PC-3 (cell line): ENCODE results near the gene SPSB4. TPM values are rescaled to one million over a fixed set of nuclear protein-coding genes. Genes with fewer than 3 reads are reported as not detected.

Experiments
- ATAC-seq: fragments of 200-7000 bp; cut with Tn5 transposase; 2 replicates; pipeline ENCODE4 v1.9.1; 2020; ENCODE audit warnings: mild to moderate bottlenecking, moderate library complexity
- BruUV-seq: library from RNA; stranded (reverse); fragments of 400-500 nt; replicated peaks from 2 replicates; lab custom pipeline; 2021; lab: Mats Ljungman, UMichigan
- CTCF ChIA-PET: fragments of 300-600 bp; sonication (Branson Sonifier 250); formaldehyde crosslinking; loops from one replicate; lab custom pipeline; 2022; ENCODE audit warnings: antibody characterized with exemption; lab: Charles Lee
- POLR2A ChIA-PET: fragments of 300-600 bp; sonication (Branson Sonifier 250); formaldehyde crosslinking; loops from one replicate; lab custom pipeline; 2022; ENCODE audit warnings: antibody characterized with exemption; ENCODE audit not compliant: unreplicated experiment; lab: Charles Lee
- DNase-seq: peaks from one replicate; pipeline ENCODE4 v3.0.0-alpha.2; 2015
- H2AFZ ChIP-seq: fragments of 300-600 bp; sonication (generic); 2 replicates; pipeline ENCODE4 v1.6.0; 2016; ENCODE audit warnings: antibody characterized with exemption, low read length
- H3F3A ChIP-seq: fragments of 300-600 bp; sonication (generic); one replicate; pipeline ENCODE4 v1.6.0; 2017; ENCODE audit warnings: antibody characterized with exemption, low read length, control low read depth, mild to moderate bottlenecking; ENCODE audit not compliant: unreplicated experiment
- H3K27ac ChIP-seq: fragments of 300-600 bp; sonication (generic); 2 replicates; pipeline ENCODE4 v1.5.1; 2016; ENCODE audit warnings: mild to moderate bottlenecking, low read length
- H3K27me3 ChIP-seq: fragments of 300-600 bp; sonication (generic); 2 replicates; pipeline ENCODE4 v1.6.1; 2016; ENCODE audit warnings: low read length, mixed read lengths
- H3K36me3 ChIP-seq: fragments of 300-600 bp; sonication (generic); 2 replicates; pipeline ENCODE4 v1.6.1; 2016; ENCODE audit warnings: low read depth, mixed run types, low read length, mixed read lengths
- H3K4me1 ChIP-seq: fragments of 300-600 bp; sonication (generic); 2 replicates; pipeline ENCODE4 v1.5.1; 2016; ENCODE audit warnings: low read length; ENCODE audit not compliant: insufficient read depth
- H3K4me2 ChIP-seq: fragments of 300-600 bp; sonication (generic); 2 replicates; pipeline ENCODE4 v1.6.0; 2016; ENCODE audit warnings: low read length
- H3K4me3 ChIP-seq: fragments of 300-600 bp; sonication (generic); 2 replicates; pipeline ENCODE4 v1.5.1; 2016; ENCODE audit warnings: mild to moderate bottlenecking, low read length, mixed read lengths
- H3K79me2 ChIP-seq: fragments of 300-600 bp; sonication (generic); 2 replicates; pipeline ENCODE4 v1.6.1; 2017; ENCODE audit warnings: low read length, mixed read lengths
- H3K9ac ChIP-seq: fragments of 300-600 bp; sonication (generic); 2 replicates; pipeline ENCODE4 v1.6.0; 2016; ENCODE audit warnings: mild to moderate bottlenecking, low read length
- H3K9me2 ChIP-seq: fragments of 300-600 bp; sonication (generic); replicated peaks from 2 replicates; pipeline ENCODE4 v1.6.1; 2016; ENCODE audit warnings: mixed run types, low read length, mixed read lengths
- H3K9me3 ChIP-seq: fragments of 300-600 bp; sonication (generic); 2 replicates; pipeline ENCODE4 v1.6.1; 2016; ENCODE audit warnings: low read length, mixed read lengths
- H4K20me1 ChIP-seq: fragments of 300-600 bp; sonication (generic); 2 replicates; pipeline ENCODE4 v1.6.1; 2016; ENCODE audit warnings: low read length, mixed read lengths
- CTCF ChIP-seq: fragments of 300-600 bp; sonication (generic); conservative IDR thresholded peaks from 2 replicates; pipeline ENCODE4 v1.5.1; 2017; ENCODE audit warnings: antibody characterized with exemption, low read depth, mild to moderate bottlenecking, low read length
- EZH2 ChIP-seq: fragments of 300-600 bp; sonication (generic); IDR thresholded peaks from one replicate; pipeline ENCODE4 v1.6.1; 2017; ENCODE audit warnings: antibody characterized with exemption, mild to moderate bottlenecking, low read length; ENCODE audit not compliant: unreplicated experiment
- EZH2phosphoT487 ChIP-seq: fragments of 300-600 bp; sonication (generic); IDR thresholded peaks from 2 replicates; pipeline ENCODE4 v1.6.1; 2018; ENCODE audit warnings: mild to moderate bottlenecking, antibody characterized with exemption, low read length, borderline replicate concordance
- intact Hi-C: fragments of 100-400 bp; cut with micrococcal nuclease; formaldehyde crosslinking; loops from 2 replicates; pipeline ENCODE4 v1.9.0; 2023
- total RNA-seq: library from RNA; depleted of rRNA; stranded (reverse); fragments of >200 nt; gene quantifications from 2 replicates; pipeline ENCODE4 v1.2.3, GENCODE V29; 2014

SPSB4 gene
- total RNA-seq, 1 experiment from 2014 or later: not detected

DNA sequence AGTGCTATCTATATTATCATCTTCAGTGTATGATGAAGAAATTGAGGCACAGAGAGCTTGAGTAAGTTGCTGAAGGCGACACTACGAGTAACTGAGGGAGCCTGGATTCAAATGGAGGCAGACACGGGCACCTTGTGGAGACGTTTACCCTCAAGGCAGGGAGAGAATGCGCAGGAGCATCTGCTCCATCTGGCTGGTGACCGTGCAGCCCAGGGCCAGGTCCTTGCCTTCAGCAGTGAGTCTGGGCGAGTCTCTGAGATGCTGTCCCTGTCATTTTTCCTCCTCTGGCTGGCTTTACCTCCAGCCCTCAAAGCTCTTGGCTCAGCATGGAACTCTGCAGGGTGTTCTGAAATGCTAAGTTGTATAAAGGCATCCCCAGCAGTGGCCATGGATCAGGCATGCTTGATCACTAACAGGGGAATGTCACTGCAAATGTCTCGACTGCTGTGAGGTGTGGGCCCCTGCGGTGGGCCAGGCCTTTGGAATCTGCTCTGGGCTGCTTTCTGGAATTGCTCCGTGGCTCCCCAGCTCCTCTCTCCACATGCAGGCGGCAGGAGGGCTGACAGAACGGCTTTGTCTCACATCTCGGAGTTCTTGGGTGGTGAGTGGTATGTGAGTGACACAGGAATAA lies 19.7 kb downstream of the SPSB4 start:
- Histone ChIP-seq H2AFZ (no peak overlapping the region), H4K20me1 (no peaks in the 10 kb centered on the region), H3K9me2 (no peaks in the 10 kb centered on the region), H3K27ac (no peak overlapping the region), H3K9ac (no peak overlapping the region), H3F3A (no peaks in the 10 kb centered on the region), H3K36me3 (no peaks in the 10 kb centered on the region), H3K79me2 (no peaks in the 10 kb centered on the region), H3K9me3 (no peaks in the 10 kb centered on the region), H3K4me2 (no peak overlapping the region), H3K4me1 (no peaks in the 10 kb centered on the region), H3K27me3 (no peaks in the 10 kb centered on the region), H3K4me3 (no peak overlapping the region)
- intact Hi-C loops: no loop called here
- TF ChIP-seq EZH2 (no peak), EZH2phosphoT487 (no peak), CTCF (no peak)
- BruUV-seq: no TSS peak
- ChIA-PET CTCF (no interaction called here), POLR2A (no interaction called here)
- no peak for ATAC-seq
- DNase-seq: no peak

GRCh38 chr3:141071681-141072260 lies 20.6 kb downstream of the SPSB4 start:
- H2AFZ ChIP-seq: no peak overlapping the region
- no peak overlapping the region for H3K27ac ChIP-seq
- H3F3A ChIP-seq: no peaks in the 10 kb centered on the region
- ATAC-seq: no peak
- no TSS peak for BruUV-seq
- DNase-seq: no peak
- H3K4me3 ChIP-seq: no peak overlapping the region
- H3K9me3 ChIP-seq: no peaks in the 10 kb centered on the region
- no peaks in the 10 kb centered on the region for H3K79me2 ChIP-seq
- H3K4me2 ChIP-seq: no peak overlapping the region
- no peaks in the 10 kb centered on the region for H4K20me1 ChIP-seq
- H3K9me2 ChIP-seq: no peaks in the 10 kb centered on the region
- no peaks in the 10 kb centered on the region for H3K36me3 ChIP-seq
- H3K4me1 ChIP-seq: no peaks in the 10 kb centered on the region
- TF ChIP-seq CTCF (no peak), EZH2 (no peak), EZH2phosphoT487 (no peak)
- H3K9ac ChIP-seq: no peak overlapping the region
- intact Hi-C loops: no loop called here
- H3K27me3 ChIP-seq: no peaks in the 10 kb centered on the region
- CTCF ChIA-PET: no interaction called here
- POLR2A ChIA-PET: no interaction called here

GRCh38 chr3:141072950-141073349 lies 21.8 kb downstream of the SPSB4 start:
- Histone ChIP-seq H2AFZ (no peak overlapping the region), H3F3A (no peaks in the 10 kb centered on the region), H3K36me3 (no peaks in the 10 kb centered on the region), H3K4me3 (no peak overlapping the region), H3K27me3 (0 out of 2 replicates have a peak, but pooled peaks cover 7% of the 10 kb centered on the region), H3K27ac (no peak overlapping the region), H3K9ac (no peak overlapping the region), H3K4me2 (no peak overlapping the region), H3K9me2 (no peaks in the 10 kb centered on the region), H3K9me3 (no peaks in the 10 kb centered on the region), H3K4me1 (no peaks in the 10 kb centered on the region), H4K20me1 (no peaks in the 10 kb centered on the region), H3K79me2 (no peaks in the 10 kb centered on the region)
- no peak for DNase-seq
- ChIA-PET POLR2A (no interaction called here), CTCF (no interaction called here)
- ATAC-seq: no peak
- BruUV-seq: no TSS peak
- intact Hi-C loops: no loop called here
- TF ChIP-seq CTCF (no peak), EZH2 (no peak), EZH2phosphoT487 (no peak)
